ENCODE results near the gene MTUS2.

DNA sequence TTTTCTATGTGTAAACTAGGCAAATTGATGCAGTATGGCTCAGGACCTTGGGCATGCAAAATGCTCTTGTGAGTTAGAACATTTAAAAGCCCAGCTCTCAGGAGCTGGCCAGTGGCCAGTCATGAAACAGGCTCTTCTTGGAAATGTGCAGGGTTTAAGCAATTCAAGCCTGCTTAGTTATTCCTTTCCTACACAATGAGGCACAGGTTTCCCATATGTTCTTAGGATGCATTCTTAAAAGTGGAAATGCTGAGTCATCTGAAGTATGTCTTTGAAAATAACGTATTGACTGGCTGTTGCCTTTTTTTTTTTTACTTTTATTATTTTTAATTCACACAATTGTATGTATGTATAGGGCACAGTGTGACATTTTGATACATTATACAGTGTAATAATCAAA lies 474.7 kb downstream of the MTUS2 start:
- TF ChIP-seq, protein P1, sequence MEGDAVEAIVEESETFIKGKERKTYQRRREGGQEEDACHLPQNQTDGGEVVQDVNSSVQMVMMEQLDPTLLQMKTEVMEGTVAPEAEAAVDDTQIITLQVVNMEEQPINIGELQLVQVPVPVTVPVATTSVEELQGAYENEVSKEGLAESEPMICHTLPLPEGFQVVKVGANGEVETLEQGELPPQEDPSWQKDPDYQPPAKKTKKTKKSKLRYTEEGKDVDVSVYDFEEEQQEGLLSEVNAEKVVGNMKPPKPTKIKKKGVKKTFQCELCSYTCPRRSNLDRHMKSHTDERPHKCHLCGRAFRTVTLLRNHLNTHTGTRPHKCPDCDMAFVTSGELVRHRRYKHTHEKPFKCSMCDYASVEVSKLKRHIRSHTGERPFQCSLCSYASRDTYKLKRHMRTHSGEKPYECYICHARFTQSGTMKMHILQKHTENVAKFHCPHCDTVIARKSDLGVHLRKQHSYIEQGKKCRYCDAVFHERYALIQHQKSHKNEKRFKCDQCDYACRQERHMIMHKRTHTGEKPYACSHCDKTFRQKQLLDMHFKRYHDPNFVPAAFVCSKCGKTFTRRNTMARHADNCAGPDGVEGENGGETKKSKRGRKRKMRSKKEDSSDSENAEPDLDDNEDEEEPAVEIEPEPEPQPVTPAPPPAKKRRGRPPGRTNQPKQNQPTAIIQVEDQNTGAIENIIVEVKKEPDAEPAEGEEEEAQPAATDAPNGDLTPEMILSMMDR (IDR thresholded peaks at IDR 0.05) = no peak
- TF ChIP-seq EZH2phosphoT487 (IDR thresholded peaks at IDR 0.05) = no peak

Measured in neural progenitor cell (in vitro differentiated cells).